GM19397 (cell line): ENCODE results near the gene C10orf143.
"Not testable (repeated sequence)": the region's sequence is repeated elsewhere in the genome, so short reads cannot be mapped to it uniquely, and the experiment has no call there.

Experiments
- ATAC-seq: cut with Tn5 transposase; IDR thresholded peaks from one replicate; pipeline ENCODE4 v1.9.1; 2021; ENCODE audit warnings: mild to moderate bottlenecking, moderate library complexity; ENCODE audit not compliant: unreplicated experiment

Gene C10orf143

GRCh38 chr10:130038019-130038555, 72.5 kb downstream of the C10orf143 start:
- ATAC-seq: no peak

GRCh38 chr10:130037169-130037661, 73.4 kb downstream of the C10orf143 start:
- ATAC-seq: no peak

- no peak for ATAC-seq
These were observed 74.1 kb downstream of the C10orf143 start for GRCh38 chr10:130036296-130037065.

- no peak for ATAC-seq
These were observed 81.4 kb downstream of the C10orf143 start for GRCh38 chr10:130029209-130029608.

- ATAC-seq: no peak
These were observed 82.2 kb downstream of the C10orf143 start for GRCh38 chr10:130028465-130028819.

GRCh38 chr10:130027716-130028464, 82.7 kb downstream of the C10orf143 start:
- no peak for ATAC-seq

- ATAC-seq: no peak
These were observed 83.8 kb downstream of the C10orf143 start for GRCh38 chr10:130026670-130027456.

GRCh38 chr10:130025811-130026485, 84.7 kb downstream of the C10orf143 start:
- ATAC-seq: no peak

GRCh38 chr10:130025326-130025725, 85.3 kb downstream of the C10orf143 start:
- no peak for ATAC-seq

GRCh38 chr10:130024779-130025325, 85.8 kb downstream of the C10orf143 start:
- ATAC-seq: no peak

GRCh38 chr10:130024326-130024725, 86.3 kb downstream of the C10orf143 start:
- ATAC-seq: not testable (repeated sequence)

GRCh38 chr10:130023454-130024230, 87.0 kb downstream of the C10orf143 start:
- ATAC-seq: no peak

GRCh38 chr10:130022511-130023299, 87.9 kb downstream of the C10orf143 start:
- no peak for ATAC-seq

- no peak for ATAC-seq
These were observed 88.5 kb downstream of the C10orf143 start for GRCh38 chr10:130022086-130022485.

- no peak for ATAC-seq
These were observed 89.2 kb downstream of the C10orf143 start for GRCh38 chr10:130021383-130021950.

GRCh38 chr10:130020651-130021382, 89.8 kb downstream of the C10orf143 start:
- no peak for ATAC-seq

- no peak for ATAC-seq
These were observed 91.9 kb downstream of the C10orf143 start for GRCh38 chr10:130018730-130019185.
